ENCODE data around the gene CAB39. TPM values are rescaled to one million over a fixed set of nuclear protein-coding genes. Genes with fewer than 3 reads are reported as not detected.

Gene CAB39
- total RNA-seq, 1 donor, result 68.5 TPM

- TF ChIP-seq CTCF (IDR thresholded peaks at IDR 0.05; ENCODE audit: insufficient read depth, low read length), result no peak
- DNase-seq (ENCODE audit: low read depth), result no peak
Measured at GRCh38 chr2:230674966-230675672, 37.5 kb upstream of the CAB39 start.

GRCh38 chr2:230676546-230676945 lies 36.1 kb upstream of the CAB39 start:
- no peak overlapping the region for H3K4me3 ChIP-seq (ENCODE audit: low read depth, low read length)
- no peak for TF ChIP-seq CTCF (IDR thresholded peaks at IDR 0.05; ENCODE audit: insufficient read depth, low read length)
- no peak for DNase-seq (ENCODE audit: low read depth)

More at GRCh38 chr2:230674966-230675672, 37.5 kb upstream of the CAB39 start:
- H3K4me3 ChIP-seq (ENCODE audit: low read depth, low read length), result no peak overlapping the region

- no peak for TF ChIP-seq CTCF (IDR thresholded peaks at IDR 0.05; ENCODE audit: insufficient read depth, low read length)
- DNase-seq (ENCODE audit: low read depth), result peak; percentile 61
- H3K4me3 ChIP-seq (ENCODE audit: low read depth, low read length), result no peak overlapping the region
Measured at GRCh38 chr2:230677201-230677946, 35.3 kb upstream of the CAB39 start.

- H3K4me3 ChIP-seq (ENCODE audit: low read depth, low read length), result no peak overlapping the region
- no peak for DNase-seq (ENCODE audit: low read depth)
- TF ChIP-seq CTCF (IDR thresholded peaks at IDR 0.05; ENCODE audit: insufficient read depth, low read length), result no peak
Measured at GRCh38 chr2:230678018-230678417, 34.6 kb upstream of the CAB39 start.

- no peak for TF ChIP-seq CTCF (IDR thresholded peaks at IDR 0.05; ENCODE audit: insufficient read depth, low read length)
- DNase-seq (ENCODE audit: low read depth), result no peak
- no peak overlapping the region for H3K4me3 ChIP-seq (ENCODE audit: low read depth, low read length)
Measured at GRCh38 chr2:230678451-230678850, 34.2 kb upstream of the CAB39 start.

GRCh38 chr2:230680463-230681170 lies 32.0 kb upstream of the CAB39 start:
- no peak for TF ChIP-seq CTCF (IDR thresholded peaks at IDR 0.05; ENCODE audit: insufficient read depth, low read length)
- no peak overlapping the region for H3K4me3 ChIP-seq (ENCODE audit: low read depth, low read length)
- peak; percentile 13 for DNase-seq (ENCODE audit: low read depth)
